GM23248 (cell line): ENCODE measurements around the gene FARS2.

Source experiments
- EZH2 ChIP-seq: fragments of 200-600 bp; sonication (generic); IDR thresholded peaks from 2 replicates; pipeline ENCODE4 v1.6.1; 2018; ENCODE audit warnings: antibody characterized with exemption, mild to moderate bottlenecking; ENCODE audit not compliant: insufficient read depth, poor library complexity, severe bottlenecking
- EZH2phosphoT487 ChIP-seq: fragments of 200-600 bp; sonication (generic); IDR thresholded peaks from 2 replicates; pipeline ENCODE4 v1.6.1; 2018; ENCODE audit warnings: antibody characterized with exemption, moderate library complexity, mild to moderate bottlenecking, low read depth; ENCODE audit not compliant: insufficient read depth

DNA sequence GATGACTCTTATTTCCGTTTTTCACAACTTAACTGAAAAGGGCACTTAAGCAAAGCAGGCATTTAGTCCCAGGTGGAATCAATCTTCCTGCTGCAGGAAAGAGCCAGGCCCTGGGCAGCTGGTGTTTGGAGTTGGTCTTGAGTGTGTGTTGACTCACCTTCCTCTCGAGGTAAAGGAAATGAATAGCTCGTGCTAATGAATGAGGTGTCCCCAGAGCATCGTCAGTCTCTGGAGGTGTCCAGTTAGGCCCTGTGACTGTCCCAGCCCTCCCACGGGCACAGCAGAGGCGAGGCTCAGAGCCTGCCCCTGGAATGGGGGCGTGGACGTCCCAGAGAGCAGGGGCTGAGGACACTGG, 467.7 kb downstream of the FARS2 start:
- TF ChIP-seq EZH2 (no peak), EZH2phosphoT487 (no peak)
